SKM-1 treated with dmso at 0.1 percent for 144 hours (cell line): ENCODE measurements around the gene LILRB5.
A peak's percentile ranks its signal among the peaks of the same experiment; 100 is the strongest.
"Not testable (repeated sequence)": the region's sequence is repeated elsewhere in the genome, so short reads cannot be mapped to it uniquely, and the experiment has no call there.

Experiments
- DNase-seq: peaks from one replicate; lab custom pipeline; 2025; ENCODE audit not compliant: unreplicated experiment; lab: John Stamatoyannopoulos, UW

Gene LILRB5

GRCh38 chr19:54257116-54257480 lies at the start of gene LILRB5:
LILRB5 (minus strand) TSS chr19:54257273; CDS start chr19:54257193, 80 bp downstream.
- no peak for DNase-seq

- DNase-seq = no peak
Measured at GRCh38 chr19:54305141-54305540, 48.1 kb upstream of the LILRB5 start.

- peak; percentile 69 for DNase-seq
Measured at GRCh38 chr19:54302257-54302656, 45.2 kb upstream of the LILRB5 start.

GRCh38 chr19:54299515-54299914 lies 42.4 kb upstream of the LILRB5 start:
- DNase-seq = no peak

- DNase-seq = no peak
Measured at GRCh38 chr19:54299126-54299498, 42.0 kb upstream of the LILRB5 start.

GRCh38 chr19:54298357-54299125 lies 41.5 kb upstream of the LILRB5 start:
- DNase-seq = no peak

- no peak for DNase-seq
Measured at GRCh38 chr19:54297759-54298305, 40.8 kb upstream of the LILRB5 start.

- no peak for DNase-seq
Measured at GRCh38 chr19:54294539-54294938, 37.5 kb upstream of the LILRB5 start.

GRCh38 chr19:54289160-54289559 lies 32.1 kb upstream of the LILRB5 start:
- not testable (repeated sequence) for DNase-seq

GRCh38 chr19:54287456-54287855 lies 30.4 kb upstream of the LILRB5 start:
- DNase-seq = no peak

- not testable (repeated sequence) for DNase-seq
Measured at GRCh38 chr19:54286283-54286682, 29.2 kb upstream of the LILRB5 start.

GRCh38 chr19:54285427-54286056 lies 28.5 kb upstream of the LILRB5 start:
- DNase-seq = not testable (repeated sequence)

GRCh38 chr19:54282686-54283470 lies 25.8 kb upstream of the LILRB5 start:
- no peak for DNase-seq

GRCh38 chr19:54281729-54282075 lies 24.6 kb upstream of the LILRB5 start:
- not testable (repeated sequence) for DNase-seq

- peak; percentile 25 for DNase-seq
Measured at GRCh38 chr19:54281007-54281728, 24.1 kb upstream of the LILRB5 start, which contains the start of gene LILRB2. LILRB2 (minus strand) TSS chr19:54281110; CDS start chr19:54280496, 614 bp downstream.

GRCh38 chr19:54280441-54280840 lies 23.4 kb upstream of the LILRB5 start:
- DNase-seq = not testable (repeated sequence)

- DNase-seq = not testable (repeated sequence)
Measured at GRCh38 chr19:54280025-54280424, 23.0 kb upstream of the LILRB5 start.

GRCh38 chr19:54279406-54279962 lies 22.4 kb upstream of the LILRB5 start:
- DNase-seq = no peak

- DNase-seq = not testable (repeated sequence)
Measured at GRCh38 chr19:54278571-54279195, 21.6 kb upstream of the LILRB5 start.

- not testable (repeated sequence) for DNase-seq
Measured at GRCh38 chr19:54278056-54278455, 21.0 kb upstream of the LILRB5 start.
